Natural killer cell (primary cell): ENCODE measurements around the gene FAM228B. TPM values are rescaled to one million over a fixed set of nuclear protein-coding genes. Genes with fewer than 3 reads are reported as not detected.

Experiments
- ATAC-seq, 3 donors: fragments of 150-1000 bp in 2 of 3; fragments of 200-7000 bp in 1 of 3; cut with Tn5 transposase; 1 replicate in 1 of 3; 2 replicates in 2 of 3; pipeline ENCODE4 v1.10.0; 2021; ENCODE audit warnings: mild to moderate bottlenecking in 2 of 3, moderate library complexity in 2 of 3
- DNase-seq, 2 donors: peaks; one replicate each; pipeline versions ENCODE4 v3.0.0 to v3.0.0-alpha.2; 2013 to 2021; ENCODE audit warnings: mixed read lengths in 1 of 2
- H3K27ac ChIP-seq: one replicate; pipeline ENCODE4 v1.5.1; 2013; ENCODE audit warnings: mild to moderate bottlenecking, low read length
- H3K27me3 ChIP-seq: one replicate; pipeline ENCODE4 v1.6.1; 2013; ENCODE audit warnings: low read length; ENCODE audit not compliant: control insufficient read depth, insufficient read depth
- H3K36me3 ChIP-seq: one replicate; pipeline ENCODE4 v1.6.1; 2013; ENCODE audit warnings: low read length; ENCODE audit not compliant: control insufficient read depth, insufficient read depth
- H3K4me1 ChIP-seq: one replicate; pipeline ENCODE4 v1.6.1; 2013; ENCODE audit warnings: low read length; ENCODE audit not compliant: control insufficient read depth, insufficient read depth
- H3K4me3 ChIP-seq: one replicate; pipeline ENCODE4 v1.5.1; 2013; ENCODE audit warnings: low read length
- H3K9me3 ChIP-seq: one replicate; pipeline ENCODE4 v1.6.1; 2013; ENCODE audit warnings: low read length; ENCODE audit not compliant: control insufficient read depth, insufficient read depth
- H3K27ac Mint-ChIP-seq, 2 donors: one replicate each; pipeline ENCODE4 v1.8.0; 2022; ENCODE audit warnings: mild to moderate bottlenecking in 2 of 2, mixed read lengths in 2 of 2, moderate library complexity in 1 of 2
- H3K27me3 Mint-ChIP-seq, 2 donors: one replicate each; pipeline ENCODE4 v1.8.0; 2022; ENCODE audit warnings: low read depth in 2 of 2, mixed read lengths in 2 of 2
- H3K36me3 Mint-ChIP-seq: one replicate; pipeline ENCODE4 v1.8.0; 2022; ENCODE audit warnings: mixed read lengths
- H3K4me1 Mint-ChIP-seq, 2 donors: one replicate each; pipeline ENCODE4 v1.8.0; 2022; ENCODE audit warnings: mixed read lengths in 2 of 2
- H3K4me3 Mint-ChIP-seq: one replicate; pipeline ENCODE4 v1.8.0; 2022; ENCODE audit warnings: mild to moderate bottlenecking, moderate library complexity, mixed read lengths
- H3K9me3 Mint-ChIP-seq, 2 donors: one replicate each; pipeline ENCODE4 v1.8.0; 2022; ENCODE audit warnings: mixed read lengths in 2 of 2
- CTCF ChIP-seq: fragments of 200-600 bp; IDR thresholded peaks from one replicate; pipeline ENCODE4 v1.8.0; 2022; ENCODE audit warnings: antibody characterized with exemption
- WGBS: methylation state at CpG from one replicate; pipeline ENCODE4 v1.1.7; 2013; ENCODE audit warnings: missing lambda C conversion rate; ENCODE audit not compliant: insufficient coverage; 5-methylcytosine and 5-hydroxymethylcytosine counted together
- intact Hi-C: fragments of 100-400 bp; cut with micrococcal nuclease; formaldehyde crosslinking; loops from one replicate; pipeline ENCODE4 v1.14.2; 2022
- total RNA-seq, 4 donors: library from RNA; stranded (reverse); fragments of 120-200 nt in 1 of 4; gene quantifications; one replicate each; pipeline versions ENCODE4 v1.2.3 to v1.2.4, GENCODE V29; 2013 to 2022

Gene FAM228B
- total RNA-seq, 3 donors from 2014 or later (not counting 1 experiment from before 2014, with no cell fraction given), result 31.4 to 35.9 (median 31.5) TPM

DNA sequence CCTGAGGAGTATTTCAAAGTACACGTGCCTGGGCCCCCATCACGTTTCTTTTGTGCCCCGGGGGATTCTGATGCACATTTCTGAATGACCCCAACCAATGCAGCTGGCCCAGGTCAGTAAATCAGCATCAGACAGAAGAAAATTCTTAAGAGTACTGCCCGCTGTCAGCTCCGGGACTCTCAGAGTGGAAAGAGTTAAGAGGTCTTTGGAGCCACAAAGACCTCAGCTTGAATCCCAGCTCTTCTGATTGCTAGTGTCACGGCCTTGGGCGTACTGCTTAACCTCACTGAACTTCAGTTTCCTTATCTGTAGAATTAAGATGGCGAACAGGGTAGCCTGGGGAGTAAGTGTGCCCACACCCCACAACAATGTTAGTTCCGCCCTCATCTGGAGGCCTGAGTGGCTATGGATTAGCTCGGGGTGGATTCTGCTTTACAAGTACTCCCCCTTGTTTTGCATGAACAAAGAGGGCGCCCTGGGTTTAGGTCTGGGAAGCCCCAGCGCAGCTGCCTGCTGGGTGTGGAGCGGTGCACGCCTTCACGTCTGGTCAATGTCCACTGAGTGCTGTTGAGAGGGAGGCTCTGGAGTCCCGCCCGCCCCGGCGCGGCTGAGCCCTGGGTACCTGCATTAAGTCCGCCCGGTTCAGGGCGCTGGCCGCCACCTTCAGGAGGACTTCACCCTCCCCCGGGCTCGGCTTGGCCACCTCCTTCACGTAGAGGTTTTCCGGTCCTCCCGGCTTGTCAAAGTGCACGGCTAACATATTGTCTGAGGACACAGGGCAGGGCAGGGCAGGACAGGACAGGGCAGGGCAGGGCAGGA lies 39.5 kb upstream of the FAM228B start:
- Mint-ChIP-seq H3K9me3 (no peaks in the 10 kb centered on the region), H3K4me1 (peaks cover 5 to 29% of the 10 kb centered on the region in 2 donors), H3K4me3 (peak overlapping the region; percentile 87), H3K27me3 (no peaks in the 10 kb centered on the region), H3K27ac (peak overlapping the region; percentile 59 to 86), H3K36me3 (no peaks in the 10 kb centered on the region)
- Histone ChIP-seq H3K9me3 (no peaks in the 10 kb centered on the region), H3K27me3 (no peaks in the 10 kb centered on the region), H3K36me3 (peaks cover 10% of the 10 kb centered on the region), H3K4me3 (peak overlapping the region; percentile 46), H3K4me1 (peaks cover 19% of the 10 kb centered on the region), H3K27ac (peak overlapping the region; percentile 50)
- intact Hi-C loops, result loop anchor here (1.0 kb wide), 2 partner anchors 95 to 259 kb away; no protein-coding TSS in a partner anchor
- peak; percentile 68 to 78 (median 74) for ATAC-seq
- 20% methylated on average over 30 of the region's 30 CpGs for WGBS
- DNase-seq, result peak in 1 of 2 donors; percentile 69
- no peak for TF ChIP-seq CTCF

- H3K27ac ChIP-seq, result peak within 1 kb of the TSS; percentile 50
- H3K27me3 Mint-ChIP-seq, result no peaks in the 10 kb centered on the region
- H3K27me3 ChIP-seq, result no peaks in the 10 kb centered on the region
- H3K9me3 ChIP-seq, result no peaks in the 10 kb centered on the region
- no peaks in the 10 kb centered on the region for H3K36me3 Mint-ChIP-seq
- peaks cover 5 to 29% of the 10 kb centered on the region in 2 donors for H3K4me1 Mint-ChIP-seq
- peaks cover 19% of the 10 kb centered on the region for H3K4me1 ChIP-seq
- DNase-seq, result peak; percentile 86 to 90
- WGBS, result 1% methylated on average over 44 of the region's 44 CpGs
- H3K4me3 ChIP-seq, result peak within 1 kb of the TSS; percentile 46
- intact Hi-C loops, result loop anchor here (1.0 kb wide), 2 partner anchors 96 to 260 kb away; no protein-coding TSS in a partner anchor
- peak; percentile 92 to 97 (median 92) for ATAC-seq
- peak; percentile 92 for TF ChIP-seq CTCF
- no peaks in the 10 kb centered on the region for H3K9me3 Mint-ChIP-seq
- peak within 1 kb of the TSS; percentile 87 for H3K4me3 Mint-ChIP-seq
- H3K36me3 ChIP-seq, result peaks cover 10% of the 10 kb centered on the region
- H3K27ac Mint-ChIP-seq, result peak within 1 kb of the TSS; percentile 59 to 86
These were observed 38.7 kb upstream of the FAM228B start, which contains the start of gene TP53I3 for GRCh38 chr2:24084386-24085199. TSS of gene TP53I3 (minus strand) at chr2:24084834. CDS start at chr2:24084326, 508 bp downstream.

- H3K27me3 Mint-ChIP-seq, result no peaks in the 10 kb centered on the region
- ATAC-seq (no peak), DNase-seq (no peak)
- H3K27ac ChIP-seq, result no peak overlapping the region
- intact Hi-C loops, result no loop called here
- 53% methylated on average over 11 of the region's 11 CpGs for WGBS
- peaks cover 5 to 29% of the 10 kb centered on the region in 2 donors for H3K4me1 Mint-ChIP-seq
- H3K4me3 ChIP-seq, result no peak overlapping the region
- H3K9me3 ChIP-seq, result no peaks in the 10 kb centered on the region
- TF ChIP-seq CTCF, result no peak
- H3K4me3 Mint-ChIP-seq, result peak overlapping the region; percentile 67
- no peaks in the 10 kb centered on the region for H3K9me3 Mint-ChIP-seq
- peaks cover 19% of the 10 kb centered on the region for H3K4me1 ChIP-seq
- H3K36me3 ChIP-seq, result peaks cover 10% of the 10 kb centered on the region
- peak overlapping the region in 1 of 2 donors; percentile 86 for H3K27ac Mint-ChIP-seq
- H3K36me3 Mint-ChIP-seq, result no peaks in the 10 kb centered on the region
- no peaks in the 10 kb centered on the region for H3K27me3 ChIP-seq
These were observed 38.1 kb upstream of the FAM228B start for GRCh38 chr2:24085200-24085489.
